HG02678 (cell line): ENCODE results near the gene G2E3.

Source experiments
- ATAC-seq: cut with Tn5 transposase; IDR thresholded peaks from one replicate; pipeline ENCODE4 v1.9.1; 2021; ENCODE audit warnings: mild to moderate bottlenecking, moderate library complexity; ENCODE audit not compliant: unreplicated experiment

Gene G2E3

GRCh38 chr14:30648471-30648870, 89.5 kb downstream of the G2E3 start:
- ATAC-seq = peak; percentile 77

- ATAC-seq = no peak
These were observed 93.0 kb downstream of the G2E3 start for GRCh38 chr14:30651937-30652336.

GRCh38 chr14:30655124-30655523, 96.2 kb downstream of the G2E3 start:
- no peak for ATAC-seq

GRCh38 chr14:30655658-30656057, 96.7 kb downstream of the G2E3 start:
- no peak for ATAC-seq

- no peak for ATAC-seq
These were observed 97.3 kb downstream of the G2E3 start for GRCh38 chr14:30656190-30656632.

GRCh38 chr14:30657050-30657449, 98.1 kb downstream of the G2E3 start:
- ATAC-seq = no peak

GRCh38 chr14:30657606-30658163, 98.7 kb downstream of the G2E3 start:
- no peak for ATAC-seq

- no peak for ATAC-seq
These were observed 99.7 kb downstream of the G2E3 start for GRCh38 chr14:30658645-30659044.

- no peak for ATAC-seq
These were observed 110.6 kb downstream of the G2E3 start for GRCh38 chr14:30669594-30669993.
